KMS-11 (cell line): Measurements from ENCODE around the gene FAM163B.

Experiments
- H2AFZ ChIP-seq: fragments of 200-600 bp; sonication (generic); 2 replicates; pipeline ENCODE4 v1.6.1; 2016; ENCODE audit warnings: antibody characterized with exemption, mixed run types, low read depth
- H3K27ac ChIP-seq: fragments of 200-600 bp; sonication (generic); 2 replicates; pipeline ENCODE4 v1.6.1; 2016; ENCODE audit warnings: mild to moderate bottlenecking, mixed run types
- H3K27me3 ChIP-seq: fragments of 200-600 bp; sonication (generic); 2 replicates; pipeline ENCODE4 v1.6.1; 2017; ENCODE audit warnings: mild to moderate bottlenecking, low read depth, mixed run types, moderate library complexity; ENCODE audit not compliant: insufficient read depth
- H3K36me3 ChIP-seq: fragments of 200-600 bp; sonication (generic); 2 replicates; pipeline ENCODE4 v1.6.1; 2017; ENCODE audit warnings: mild to moderate bottlenecking, mixed run types; ENCODE audit not compliant: insufficient read depth
- H3K4me1 ChIP-seq: fragments of 200-600 bp; sonication (generic); 2 replicates; pipeline ENCODE4 v1.6.1; 2016; ENCODE audit warnings: mild to moderate bottlenecking, low read depth, mixed run types; ENCODE audit not compliant: poor library complexity, severe bottlenecking
- H3K4me2 ChIP-seq: fragments of 200-600 bp; sonication (generic); 2 replicates; pipeline ENCODE4 v1.7.0; 2016; ENCODE audit warnings: mild to moderate bottlenecking, mixed run types
- H3K4me3 ChIP-seq: fragments of 200-600 bp; sonication (generic); IDR thresholded peaks from 2 replicates; pipeline ENCODE4 v1.6.1; 2017; ENCODE audit warnings: low read depth, low read length, mixed read lengths; ENCODE audit not compliant: insufficient read depth
- H3K79me2 ChIP-seq: fragments of 200-600 bp; sonication (generic); 2 replicates; pipeline ENCODE4 v1.6.1; 2016; ENCODE audit warnings: low read depth, mixed run types; ENCODE audit not compliant: insufficient read depth
- H3K9ac ChIP-seq: fragments of 200-600 bp; sonication (generic); 2 replicates; pipeline ENCODE4 v1.6.1; 2016; ENCODE audit warnings: mild to moderate bottlenecking, mixed run types
- H4K20me1 ChIP-seq: fragments of 200-600 bp; sonication (generic); 2 replicates; pipeline ENCODE4 v1.6.1; 2016; ENCODE audit warnings: mild to moderate bottlenecking, mixed run types; ENCODE audit not compliant: insufficient read depth
- CTCF ChIP-seq: fragments of 200-600 bp; sonication (generic); conservative IDR thresholded peaks from 2 replicates; pipeline ENCODE4 v1.6.1; 2017; ENCODE audit warnings: low read depth, mild to moderate bottlenecking, antibody characterized with exemption, low read length, moderate library complexity, mixed read lengths

FAM163B gene

GRCh38 chr9:133616643-133617405, 7.6 kb upstream of the FAM163B start:
- H3K4me3 ChIP-seq: no peak overlapping the region
- H2AFZ ChIP-seq: no peak overlapping the region
- no peaks in the 10 kb centered on the region for H4K20me1 ChIP-seq
- no peak overlapping the region for H3K27ac ChIP-seq
- no peak overlapping the region for H3K4me2 ChIP-seq
- no peak for TF ChIP-seq CTCF
- no peak overlapping the region for H3K9ac ChIP-seq
- no peaks in the 10 kb centered on the region for H3K79me2 ChIP-seq
- H3K27me3 ChIP-seq: peaks cover 84% of the 10 kb centered on the region
- no peaks in the 10 kb centered on the region for H3K36me3 ChIP-seq
- no peaks in the 10 kb centered on the region for H3K4me1 ChIP-seq

GRCh38 chr9:133615606-133616188, 6.5 kb upstream of the FAM163B start:
- no peak overlapping the region for H3K4me3 ChIP-seq
- H3K27ac ChIP-seq: no peak overlapping the region
- no peaks in the 10 kb centered on the region for H3K36me3 ChIP-seq
- no peaks in the 10 kb centered on the region for H3K4me1 ChIP-seq
- H4K20me1 ChIP-seq: no peaks in the 10 kb centered on the region
- no peaks in the 10 kb centered on the region for H3K79me2 ChIP-seq
- no peak for TF ChIP-seq CTCF
- H3K9ac ChIP-seq: no peak overlapping the region
- peaks cover 81% of the 10 kb centered on the region for H3K27me3 ChIP-seq
- H3K4me2 ChIP-seq: no peak overlapping the region
- no peak overlapping the region for H2AFZ ChIP-seq

- no peaks in the 10 kb centered on the region for H3K79me2 ChIP-seq
- H4K20me1 ChIP-seq: no peaks in the 10 kb centered on the region
- H2AFZ ChIP-seq: no peak overlapping the region
- H3K4me1 ChIP-seq: no peaks in the 10 kb centered on the region
- no peak for TF ChIP-seq CTCF
- no peak overlapping the region for H3K27ac ChIP-seq
- peaks cover 81% of the 10 kb centered on the region for H3K27me3 ChIP-seq
- no peak overlapping the region for H3K4me2 ChIP-seq
- no peaks in the 10 kb centered on the region for H3K36me3 ChIP-seq
- H3K9ac ChIP-seq: no peak overlapping the region
- no peak overlapping the region for H3K4me3 ChIP-seq
Observed at GRCh38 chr9:133615186-133615585, 6.0 kb upstream of the FAM163B start.

- no peaks in the 10 kb centered on the region for H3K79me2 ChIP-seq
- H2AFZ ChIP-seq: no peak overlapping the region
- H3K4me2 ChIP-seq: no peak overlapping the region
- no peak for TF ChIP-seq CTCF
- no peak overlapping the region for H3K27ac ChIP-seq
- no peaks in the 10 kb centered on the region for H4K20me1 ChIP-seq
- no peak overlapping the region for H3K9ac ChIP-seq
- H3K4me1 ChIP-seq: no peaks in the 10 kb centered on the region
- no peaks in the 10 kb centered on the region for H3K36me3 ChIP-seq
- H3K4me3 ChIP-seq: no peak overlapping the region
- peaks cover 80% of the 10 kb centered on the region for H3K27me3 ChIP-seq
Observed at GRCh38 chr9:133614678-133615077, 5.5 kb upstream of the FAM163B start.
